GM13977 (cell line): Measurements from ENCODE around the gene FNDC3A.

Experiments
- DNase-seq: peaks from one replicate; pipeline ENCODE4 v3.0.0; 2012; ENCODE audit warnings: low spot score
- in situ Hi-C: fragments of 300-500 bp; cut with MboI; formaldehyde crosslinking; loops from one replicate; pipeline ENCODE4 v1.12.0; 2022; ENCODE audit warnings: low sequenced_read_pairs, low pct_unique_long_range_greater_than_20kb, mixed read lengths, inconsistent platforms; ENCODE audit not compliant: unreplicated experiment
- TF ChIP-seq, protein P1 (sequence below): IDR thresholded peaks from 2 replicates; pipeline ENCODE4 v1.5.1; 2012; ENCODE audit warnings: mild to moderate bottlenecking, control low read depth; ENCODE audit not compliant: insufficient read depth; ENCODE audit errors: extremely low read depth, missing control alignments

Gene FNDC3A

GRCh38 chr13:49213539-49213938 lies 237.8 kb downstream of the FNDC3A start:
- in situ Hi-C loops, result no loop called here
- TF ChIP-seq, protein P1, sequence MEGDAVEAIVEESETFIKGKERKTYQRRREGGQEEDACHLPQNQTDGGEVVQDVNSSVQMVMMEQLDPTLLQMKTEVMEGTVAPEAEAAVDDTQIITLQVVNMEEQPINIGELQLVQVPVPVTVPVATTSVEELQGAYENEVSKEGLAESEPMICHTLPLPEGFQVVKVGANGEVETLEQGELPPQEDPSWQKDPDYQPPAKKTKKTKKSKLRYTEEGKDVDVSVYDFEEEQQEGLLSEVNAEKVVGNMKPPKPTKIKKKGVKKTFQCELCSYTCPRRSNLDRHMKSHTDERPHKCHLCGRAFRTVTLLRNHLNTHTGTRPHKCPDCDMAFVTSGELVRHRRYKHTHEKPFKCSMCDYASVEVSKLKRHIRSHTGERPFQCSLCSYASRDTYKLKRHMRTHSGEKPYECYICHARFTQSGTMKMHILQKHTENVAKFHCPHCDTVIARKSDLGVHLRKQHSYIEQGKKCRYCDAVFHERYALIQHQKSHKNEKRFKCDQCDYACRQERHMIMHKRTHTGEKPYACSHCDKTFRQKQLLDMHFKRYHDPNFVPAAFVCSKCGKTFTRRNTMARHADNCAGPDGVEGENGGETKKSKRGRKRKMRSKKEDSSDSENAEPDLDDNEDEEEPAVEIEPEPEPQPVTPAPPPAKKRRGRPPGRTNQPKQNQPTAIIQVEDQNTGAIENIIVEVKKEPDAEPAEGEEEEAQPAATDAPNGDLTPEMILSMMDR, result no peak
- DNase-seq, result no peak

DNA sequence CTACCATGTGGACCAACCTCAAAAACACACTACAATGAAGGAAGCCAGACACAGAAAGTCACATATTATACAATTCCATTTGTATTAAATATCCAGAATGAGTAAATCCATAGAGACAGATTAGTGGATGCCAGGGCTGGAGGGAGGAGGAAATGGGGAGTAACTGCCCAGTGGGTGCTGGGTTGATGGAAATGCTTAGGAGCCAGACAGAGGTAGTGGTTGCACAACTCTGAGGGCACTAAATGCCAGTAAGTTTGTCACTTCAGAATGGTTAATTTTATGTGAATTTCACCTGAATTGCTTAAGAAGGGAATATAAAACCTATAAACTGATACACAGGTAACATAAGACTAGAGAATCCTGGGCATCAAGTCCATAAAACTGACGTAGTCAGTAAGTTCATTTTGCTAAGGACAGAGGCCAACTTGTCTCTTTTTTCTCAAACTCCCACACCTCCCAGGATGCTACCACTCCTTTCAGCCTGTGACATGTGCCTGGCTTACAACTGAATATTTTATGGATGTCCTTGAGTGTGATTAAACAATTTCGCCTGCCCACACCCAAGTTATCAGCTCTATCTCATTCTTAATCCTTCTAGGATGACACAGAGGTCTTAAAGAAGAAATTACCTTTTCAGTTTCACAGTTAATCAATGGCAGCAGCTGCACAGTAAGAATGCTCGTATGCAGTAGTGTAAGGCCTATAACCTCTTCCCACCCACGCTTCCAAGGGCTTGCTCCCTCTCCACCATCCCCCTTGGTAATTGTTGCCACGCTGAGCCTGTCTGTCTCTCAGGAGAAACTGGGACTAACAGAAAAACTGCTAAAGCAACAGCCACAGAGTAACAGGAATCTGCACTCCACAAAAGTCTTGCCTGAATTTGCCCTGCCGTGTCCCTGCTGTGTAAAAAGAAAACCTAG lies 238.5 kb downstream of the FNDC3A start:
- TF ChIP-seq, protein P1, result no peak
- in situ Hi-C loops, result no loop called here
- DNase-seq, result no peak

GRCh38 chr13:49214917-49215376 lies 239.2 kb downstream of the FNDC3A start:
- TF ChIP-seq, protein P1, result no peak
- in situ Hi-C loops, result no loop called here
- DNase-seq, result no peak

DNA sequence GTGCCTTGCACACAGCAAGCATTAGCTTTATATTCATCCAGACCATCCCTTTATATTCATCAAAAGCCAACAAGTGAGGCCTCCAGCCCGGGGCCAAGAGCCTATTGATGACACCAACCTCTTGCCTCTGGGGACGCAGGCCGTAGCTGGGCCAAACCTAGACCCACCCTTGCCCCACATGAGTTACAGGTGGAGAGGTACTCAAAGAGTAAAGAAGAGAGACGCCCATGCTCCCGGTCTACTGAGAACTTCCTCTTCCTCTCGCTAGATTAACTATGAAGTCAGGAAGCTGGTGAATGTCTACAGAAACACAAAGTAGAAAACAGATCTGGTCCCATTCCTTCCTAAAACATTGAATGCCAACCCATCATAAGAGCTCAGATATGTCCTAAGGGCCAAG lies 240.6 kb downstream of the FNDC3A start:
- in situ Hi-C loops, result no loop called here
- no peak for DNase-seq
- TF ChIP-seq, protein P1, result no peak

DNA sequence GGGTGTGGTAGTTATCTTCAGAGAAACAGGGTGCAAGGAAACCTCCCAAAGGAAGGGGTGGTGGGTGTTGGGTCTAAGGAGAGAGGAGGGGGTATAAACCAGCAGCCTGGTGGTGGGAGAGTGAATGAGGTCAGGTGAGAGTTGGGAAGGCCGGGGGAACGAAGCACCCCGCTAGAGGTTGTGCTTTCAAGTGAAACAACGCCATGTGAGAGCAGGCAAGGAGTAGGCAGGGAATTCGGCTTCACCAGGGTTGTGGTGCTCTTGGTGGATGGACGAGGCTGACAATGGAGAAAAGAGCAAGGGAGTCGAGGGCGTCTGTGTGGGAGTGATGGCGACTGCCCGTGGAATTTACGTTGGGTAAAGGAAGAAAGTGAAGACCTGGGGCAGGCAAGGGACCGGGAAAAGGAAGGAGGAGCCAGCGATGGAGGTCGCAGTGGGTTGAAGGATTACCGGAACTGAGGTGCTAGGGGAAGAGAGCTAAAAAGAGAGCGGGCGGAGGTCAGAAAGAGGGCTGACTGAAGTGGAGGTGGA lies 242.3 kb downstream of the FNDC3A start:
- TF ChIP-seq, protein P1, result no peak
- no peak for DNase-seq
- in situ Hi-C loops, result no loop called here

GRCh38 chr13:49218493-49219051 lies 242.9 kb downstream of the FNDC3A start:
- TF ChIP-seq, protein P1, result no peak
- in situ Hi-C loops, result no loop called here
- no peak for DNase-seq
